ENCODE data around the gene SECISBP2L.

The SECISBP2L gene

DNA sequence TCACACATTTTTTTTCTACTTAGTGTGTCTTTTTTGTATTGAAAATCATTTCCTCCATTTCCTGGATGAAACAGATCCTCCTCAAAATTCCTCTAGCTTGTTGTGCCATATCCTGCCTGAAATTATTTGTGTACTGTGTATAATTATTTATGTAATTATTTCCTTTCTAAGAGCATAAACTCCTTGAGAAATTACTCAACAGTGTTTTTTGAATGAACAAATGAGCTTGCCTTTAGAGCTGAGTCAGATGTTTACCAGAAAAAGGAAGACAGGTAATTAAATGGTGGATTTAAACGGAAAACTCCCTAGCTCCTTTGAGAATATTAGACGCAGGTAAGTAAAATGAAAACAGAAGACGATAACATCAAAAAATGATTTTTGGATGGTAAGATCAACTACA is 13.2 kb upstream of the SECISBP2L start:
- no peak for DNase-seq

DNA sequence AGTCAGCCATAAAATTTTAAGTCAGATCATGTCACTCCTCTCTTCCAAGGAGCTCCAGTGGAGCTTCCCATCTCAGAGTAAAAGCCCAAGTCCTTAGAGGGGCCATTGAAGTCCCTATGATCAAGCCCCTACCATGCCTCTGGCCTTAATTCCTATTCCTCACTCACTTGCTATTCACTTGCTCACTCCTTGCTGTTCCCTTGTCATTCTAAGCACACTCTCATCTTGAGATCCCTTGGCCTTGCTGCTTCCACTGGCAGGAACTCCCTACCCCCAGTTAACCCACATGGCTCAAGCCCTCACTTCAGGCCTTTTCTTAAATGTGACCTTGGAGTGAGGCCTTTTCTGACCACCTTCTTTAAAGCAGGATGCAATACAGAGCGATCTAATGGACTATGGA is 12.3 kb upstream of the SECISBP2L start:
- no peak for DNase-seq

DNA sequence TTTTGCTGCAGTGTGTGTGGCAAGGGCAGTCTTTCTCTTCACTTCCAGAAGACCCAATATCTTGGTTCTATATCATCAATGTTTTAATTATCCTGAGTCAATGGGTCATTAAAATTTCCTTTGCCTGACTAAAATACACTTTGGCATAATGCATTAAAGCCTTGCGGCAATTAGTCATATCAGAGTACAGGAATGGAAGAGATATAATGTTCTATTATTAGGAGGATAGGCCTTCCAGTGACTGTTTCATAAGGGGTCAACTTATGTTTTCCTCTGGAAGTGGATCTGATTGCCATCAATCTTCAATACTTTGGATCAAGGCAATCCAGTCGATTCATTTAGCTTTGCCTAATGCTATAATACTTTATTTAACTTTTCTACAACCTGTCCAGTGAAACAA is 9.4 kb upstream of the SECISBP2L start:
- DNase-seq, result no peak

DNA sequence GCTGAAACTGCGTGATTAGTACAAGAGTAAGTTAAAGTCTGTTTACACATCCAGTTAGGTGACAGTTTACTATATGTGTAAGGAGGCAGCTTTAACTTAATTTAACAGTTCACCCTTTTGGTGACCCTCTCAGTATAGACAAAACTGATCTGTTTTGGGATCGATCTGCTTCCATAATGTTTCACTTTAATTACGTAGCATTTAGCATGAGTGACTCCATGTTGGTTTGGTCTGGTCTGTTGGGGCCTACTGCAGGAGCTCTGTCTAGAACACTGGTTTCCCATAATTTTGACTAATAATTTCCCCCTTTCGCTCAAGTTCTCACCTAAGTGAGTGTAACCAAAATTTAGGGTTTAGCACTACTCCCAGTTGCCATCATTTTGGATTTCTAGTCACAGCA is 6.4 kb upstream of the SECISBP2L start:
- no peak for DNase-seq

DNA sequence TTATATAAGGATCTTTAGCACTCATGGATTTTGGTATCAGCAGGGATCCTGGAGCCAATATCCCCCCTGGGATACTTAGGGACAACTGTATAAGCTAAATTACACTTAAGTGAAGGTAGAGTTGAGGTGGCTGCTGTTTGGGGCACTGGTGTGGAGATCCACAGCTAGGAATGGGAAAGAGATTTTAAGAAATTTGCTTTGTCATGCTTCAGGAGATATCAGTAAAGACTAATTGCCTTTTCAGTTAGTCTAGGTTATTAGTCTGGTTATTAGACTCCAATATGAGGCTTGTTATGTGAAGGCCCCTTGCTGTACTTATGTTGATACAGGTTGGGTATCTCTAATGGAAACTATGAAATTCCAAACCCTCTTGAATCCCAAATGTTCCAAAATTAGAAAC is 1.2 kb upstream of the SECISBP2L start:
- DNase-seq, result no peak

DNA sequence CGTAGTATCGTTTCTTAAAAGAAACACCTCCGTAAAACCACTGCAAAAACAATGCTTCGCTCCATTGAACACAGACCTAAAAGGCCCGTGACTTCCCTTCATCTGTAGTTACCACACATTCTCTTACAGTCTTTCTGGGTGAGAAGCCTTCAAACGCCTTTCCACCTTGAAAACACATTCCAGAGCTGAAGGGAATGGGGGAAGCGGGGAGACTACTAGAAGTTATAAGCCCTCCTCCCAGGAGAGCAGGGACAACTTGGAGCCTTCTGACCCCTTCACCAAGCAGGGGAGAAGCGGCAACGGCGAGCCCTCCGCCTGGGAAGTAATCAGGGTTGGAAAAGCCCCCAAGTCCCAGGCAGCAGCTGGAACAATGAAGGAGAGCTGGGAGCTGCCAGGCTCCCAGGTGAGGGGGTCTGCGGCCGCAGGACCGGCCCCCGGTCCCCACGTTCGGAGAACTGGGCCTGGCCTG is 461 bp downstream of the SECISBP2L start:
- peak in 1 of 2 donors; percentile 22 for DNase-seq

DNA sequence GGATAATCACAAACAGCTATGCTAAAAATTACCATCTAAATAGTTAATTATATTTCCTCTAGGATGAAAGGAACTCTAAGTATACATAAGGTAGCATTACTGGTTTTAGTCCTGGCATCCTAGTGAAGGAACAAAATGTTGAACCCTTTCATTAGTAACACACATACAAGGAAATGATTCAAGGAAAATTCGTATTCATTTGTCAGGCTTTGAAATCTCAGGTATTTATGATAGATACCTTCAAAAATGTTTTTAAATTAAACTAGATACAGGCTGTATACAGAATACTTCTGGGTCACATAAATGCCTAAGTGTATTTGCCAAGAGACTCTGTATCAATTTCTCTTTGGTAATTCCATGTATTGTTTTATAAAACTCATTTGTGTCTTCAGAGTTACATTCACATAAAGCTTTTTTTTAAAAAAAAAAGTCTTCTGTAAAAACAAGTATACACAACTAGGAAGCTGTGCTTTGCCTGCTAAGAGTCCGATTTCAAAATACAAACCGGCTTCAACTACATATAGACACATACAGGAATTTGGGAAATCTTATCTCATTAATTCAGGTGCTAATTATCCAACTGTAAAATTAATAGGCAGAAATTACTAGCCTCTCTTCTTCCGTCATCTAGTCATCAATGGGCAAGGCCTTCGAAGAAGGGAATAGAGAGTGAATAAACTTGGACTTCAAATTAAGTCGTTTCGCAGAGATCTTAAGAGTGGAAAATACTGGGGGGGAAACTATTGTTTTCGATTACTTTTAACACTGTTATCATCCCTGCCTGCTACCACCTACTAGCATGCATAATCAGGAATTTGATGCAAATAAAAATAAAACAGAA is 1.3 kb downstream of the SECISBP2L start:
- DNase-seq, result no peak

DNA sequence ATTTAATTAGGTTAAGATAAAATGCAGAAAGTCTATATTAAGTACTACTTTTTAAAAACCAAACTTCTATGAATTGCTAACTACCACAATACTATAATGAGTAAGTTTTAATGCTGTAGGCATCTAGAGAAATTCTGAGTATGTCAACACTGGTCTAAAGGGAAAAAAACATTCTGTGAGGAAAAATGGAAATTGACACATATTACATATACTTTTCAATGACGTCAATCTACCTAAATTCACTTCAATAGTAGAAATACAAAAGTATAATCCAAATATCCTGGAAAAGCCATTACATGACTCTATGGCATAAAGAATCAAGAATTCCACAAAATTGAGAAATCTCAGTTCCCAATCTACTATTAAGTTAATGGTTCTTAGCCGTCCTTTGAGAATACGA is 2.2 kb downstream of the SECISBP2L start:
- no peak for DNase-seq

DNA sequence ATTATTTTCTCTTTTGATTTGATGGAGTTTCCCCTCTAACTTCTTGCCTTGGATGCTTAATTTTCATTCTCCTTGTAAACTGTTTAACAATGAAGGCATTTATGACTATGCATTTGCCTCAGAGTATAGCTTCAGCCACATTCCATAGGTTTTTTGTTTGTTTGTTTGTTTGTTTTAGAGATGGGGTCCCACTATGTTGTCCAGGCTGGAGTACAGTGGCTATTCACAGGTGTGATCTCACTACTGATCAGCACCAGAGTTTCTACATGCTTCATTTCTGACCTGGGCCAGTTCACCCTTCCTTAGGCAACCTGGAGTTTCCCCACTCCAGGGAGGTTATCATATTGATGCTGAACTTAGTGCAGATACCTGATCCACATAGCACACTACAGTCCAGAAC is 4.1 kb downstream of the SECISBP2L start:
- no peak for DNase-seq

DNA sequence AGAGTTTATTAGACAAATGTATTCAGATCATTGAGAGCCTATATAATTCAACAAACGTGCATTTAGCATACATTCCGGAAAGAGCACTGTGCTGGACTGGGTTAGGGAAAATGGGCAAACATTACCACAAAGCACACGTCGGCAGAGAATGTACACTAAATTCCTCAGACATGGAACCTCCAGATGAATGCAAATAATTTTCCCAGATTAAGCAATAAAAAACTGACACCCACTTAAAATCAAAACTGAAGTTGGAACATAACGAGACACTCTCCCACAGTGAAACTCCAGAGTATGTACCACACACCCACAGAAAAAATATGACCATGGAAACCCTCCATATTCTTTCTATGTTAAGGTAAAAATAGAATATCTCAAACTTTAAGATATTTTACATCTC is 4.8 kb downstream of the SECISBP2L start:
- DNase-seq, result no peak

DNA sequence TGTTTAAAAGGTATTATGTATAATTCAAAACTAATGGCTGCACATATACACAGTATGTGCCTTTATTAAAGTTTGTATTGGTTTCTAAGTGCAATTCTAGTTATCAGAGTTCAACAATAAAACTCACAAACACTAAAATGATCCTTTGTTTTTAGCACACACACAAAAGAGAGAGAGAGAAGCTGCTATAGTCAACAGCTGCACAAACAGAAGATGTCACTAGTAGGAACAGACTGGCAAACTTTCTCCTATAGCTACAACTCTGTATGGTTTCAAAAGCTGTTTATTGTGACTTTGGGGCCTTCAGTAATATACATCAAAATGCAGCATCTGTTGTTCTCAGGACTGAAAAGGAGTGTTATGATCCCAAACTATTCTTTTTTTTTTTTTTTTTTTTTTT is 6.1 kb downstream of the SECISBP2L start:
- DNase-seq, result no peak

DNA sequence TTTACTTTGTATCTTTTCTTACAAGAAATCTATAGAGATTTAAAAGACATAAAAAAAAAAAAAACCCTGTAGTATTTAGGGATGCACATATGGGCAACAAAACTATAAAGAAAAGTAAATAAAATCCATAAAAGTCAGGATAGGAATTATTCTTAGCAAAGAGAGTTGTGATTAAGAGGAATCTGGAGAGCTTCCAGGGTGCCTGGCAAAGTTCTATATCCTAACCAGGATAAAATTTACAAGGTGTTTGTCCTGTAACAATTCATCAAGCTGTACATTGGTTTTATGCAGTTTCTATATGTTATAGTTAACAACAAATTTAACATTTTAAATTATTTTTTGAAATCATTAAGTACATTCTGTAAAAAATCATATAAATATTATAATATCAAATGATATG is 7.9 kb downstream of the SECISBP2L start:
- DNase-seq, result no peak

DNA sequence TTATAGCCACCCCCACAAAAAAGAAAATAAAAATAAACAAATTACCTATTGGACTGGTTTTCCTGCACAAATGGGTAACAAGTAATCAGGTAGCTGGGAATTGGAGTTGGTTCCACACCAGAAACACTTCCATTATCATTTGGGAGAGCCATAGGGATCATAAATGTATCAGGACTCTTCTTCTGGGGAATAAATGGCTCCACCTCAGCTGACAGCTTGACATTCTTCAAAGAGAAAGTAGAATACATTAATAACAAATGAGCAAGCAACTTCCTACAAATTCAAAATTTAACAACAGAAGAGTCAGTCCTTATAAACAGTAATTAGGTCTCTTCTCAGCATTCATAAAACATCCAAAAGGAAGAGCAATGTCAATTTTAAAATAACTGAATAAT is 8.7 kb downstream of the SECISBP2L start:
- DNase-seq, result no peak

DNA sequence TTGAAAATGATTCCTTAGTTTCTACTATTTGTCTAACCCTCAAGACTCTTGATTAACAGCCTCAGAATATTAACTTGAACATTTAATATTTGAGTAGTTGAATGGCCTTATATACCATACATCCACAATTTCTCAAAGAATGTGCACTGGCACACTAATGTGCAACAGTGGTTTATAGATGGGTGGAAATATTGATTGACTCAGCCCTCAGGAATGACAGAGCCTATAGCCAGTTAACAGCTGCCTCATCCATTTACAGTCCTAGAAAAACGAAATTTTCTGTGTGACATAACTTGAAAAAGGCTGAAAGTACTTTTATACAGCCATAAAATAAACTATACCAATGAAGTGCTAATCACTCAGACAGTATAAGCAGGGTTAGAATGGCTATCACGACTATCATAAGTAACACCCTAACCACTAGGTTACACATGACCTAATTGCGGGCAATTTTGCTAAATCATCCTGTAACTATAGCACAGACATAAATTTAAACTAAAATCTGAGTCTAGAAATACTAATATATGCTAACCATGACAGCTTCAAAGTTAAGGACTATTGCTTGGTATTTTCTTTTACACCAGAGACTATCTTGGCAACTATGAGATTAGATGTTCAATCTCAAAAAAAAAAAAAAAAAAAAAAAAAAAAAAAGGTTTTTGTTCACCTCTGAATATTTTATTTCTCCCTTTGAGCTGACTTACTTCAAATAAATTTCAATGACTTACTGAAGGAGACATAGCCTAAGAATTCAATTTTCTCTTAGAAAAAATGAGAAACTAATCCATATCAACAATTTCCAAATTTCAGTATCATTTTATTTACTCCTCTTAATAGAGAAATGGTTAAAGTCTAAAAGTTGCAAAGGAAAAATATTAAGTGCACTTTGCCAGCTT is 9.3 kb downstream of the SECISBP2L start:
- DNase-seq, result peak in 1 of 2 donors; percentile 25

DNA sequence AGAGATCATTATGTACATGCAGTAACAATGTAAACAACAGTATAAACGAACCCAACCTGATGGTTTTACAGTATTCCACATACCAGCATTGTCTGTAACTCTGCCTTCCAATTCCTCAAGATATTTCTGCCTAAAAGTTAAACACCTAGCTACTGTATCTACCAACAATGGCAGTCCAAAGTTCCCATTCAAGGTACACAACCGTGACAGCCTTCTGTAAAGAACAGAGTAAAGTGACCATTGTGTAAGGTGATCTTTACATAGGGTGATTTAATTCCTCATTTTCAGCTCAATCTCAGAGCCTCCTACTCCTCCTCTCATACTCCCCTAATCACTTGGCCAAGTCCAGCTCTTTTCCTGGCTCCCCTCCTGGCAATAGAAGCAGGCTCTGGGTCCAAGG is 10.4 kb downstream of the SECISBP2L start:
- DNase-seq, result no peak

DNA sequence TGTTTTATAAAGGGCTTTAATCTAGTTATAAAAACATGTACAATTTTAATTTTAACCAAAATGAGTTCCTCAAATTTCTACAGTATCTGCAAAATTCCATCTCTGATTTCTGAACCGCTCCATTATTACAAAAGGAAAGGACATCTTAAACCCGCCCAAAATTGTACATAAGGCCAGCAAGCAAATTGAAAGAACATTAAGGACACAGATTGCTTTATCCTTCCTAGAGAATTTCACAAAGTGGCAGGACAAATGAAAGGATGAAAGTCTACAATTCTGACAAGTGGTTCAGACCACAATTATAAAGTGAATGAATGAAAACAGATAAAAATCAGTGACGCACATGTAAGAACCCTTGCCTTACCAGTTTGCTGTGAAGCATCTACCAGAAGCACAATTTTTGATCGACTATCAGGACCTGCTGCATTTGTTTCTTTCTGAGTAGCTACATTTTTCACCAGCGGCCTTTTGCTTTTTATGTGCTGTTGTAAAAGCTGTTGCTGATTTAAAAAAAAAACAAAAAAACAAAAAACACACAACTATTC is 13.6 kb downstream of the SECISBP2L start:
- DNase-seq, result no peak

DNA sequence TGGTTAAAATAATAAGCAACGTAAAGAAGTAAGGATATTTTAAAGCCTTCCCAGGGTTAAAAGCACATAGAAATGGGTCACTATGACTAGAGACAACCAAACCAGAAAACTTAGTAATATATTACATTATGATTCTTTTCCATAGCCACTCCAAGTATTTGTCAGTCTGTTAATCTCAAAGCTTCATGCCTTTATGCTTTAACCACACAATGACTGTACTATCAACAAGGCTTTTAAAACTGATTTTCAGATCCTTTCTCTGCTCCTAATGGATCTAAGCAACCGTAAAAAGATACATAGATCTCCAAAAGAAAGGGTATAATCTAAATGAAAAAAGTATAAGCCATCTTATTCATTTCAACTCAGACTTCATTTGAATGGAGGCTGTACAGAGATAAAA is 14.4 kb downstream of the SECISBP2L start:
- no peak for DNase-seq

DNA sequence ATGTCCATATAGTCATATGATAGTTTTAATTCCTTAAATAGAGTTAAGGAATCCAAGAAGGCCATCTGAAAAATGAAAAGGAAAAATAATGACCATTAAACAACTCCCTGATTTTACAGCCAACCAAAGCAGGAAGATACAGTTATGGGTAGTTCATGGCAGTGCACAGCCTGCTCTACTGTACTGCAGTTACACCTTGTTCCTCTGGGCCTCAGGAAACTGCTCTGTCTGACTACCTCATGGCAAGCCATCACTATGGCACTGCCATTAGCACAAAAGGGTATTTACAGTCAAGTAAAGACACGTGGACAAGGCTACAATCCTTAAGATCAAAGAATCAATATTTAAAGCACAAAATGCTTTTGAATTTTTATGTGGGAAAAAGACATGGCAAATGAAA is 19.5 kb downstream of the SECISBP2L start:
- DNase-seq, result no peak

DNA sequence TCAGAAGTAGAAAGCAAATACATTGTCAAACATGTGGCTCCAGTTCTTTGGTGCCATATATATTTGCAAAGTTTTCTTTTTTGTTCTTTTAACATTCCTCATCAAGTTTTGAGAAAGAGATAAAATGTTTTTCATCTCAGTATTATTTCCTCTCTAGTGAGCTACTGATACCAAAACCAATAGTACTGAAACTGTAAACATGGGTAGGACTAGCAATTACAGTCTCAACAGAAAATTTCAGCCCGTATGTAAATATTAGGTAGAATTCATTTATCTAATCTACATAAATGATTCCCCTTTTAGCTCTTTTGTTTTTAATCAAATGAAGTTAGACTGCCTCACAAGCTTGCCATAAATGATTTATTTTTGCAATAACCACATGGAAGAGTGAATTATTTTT is 21.4 kb downstream of the SECISBP2L start:
- DNase-seq, result no peak

DNA sequence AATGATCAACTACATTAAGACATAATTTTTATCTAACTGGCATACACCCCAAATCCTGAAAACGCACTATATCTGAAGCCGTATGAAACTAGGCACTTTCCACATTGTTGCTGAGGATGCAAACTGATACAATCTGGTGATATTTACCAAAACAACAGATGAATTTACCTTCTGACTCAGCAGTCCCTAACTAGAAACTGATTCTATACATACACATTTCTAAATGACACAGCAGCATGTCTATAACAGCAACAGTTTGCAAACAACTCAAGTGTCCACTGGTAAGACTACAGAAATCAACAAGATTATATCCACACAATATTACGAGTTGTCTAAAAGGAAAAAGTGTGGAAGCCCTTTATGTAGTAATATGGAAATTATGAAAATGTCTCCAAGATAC is 22.9 kb downstream of the SECISBP2L start:
- DNase-seq, result no peak

DNA sequence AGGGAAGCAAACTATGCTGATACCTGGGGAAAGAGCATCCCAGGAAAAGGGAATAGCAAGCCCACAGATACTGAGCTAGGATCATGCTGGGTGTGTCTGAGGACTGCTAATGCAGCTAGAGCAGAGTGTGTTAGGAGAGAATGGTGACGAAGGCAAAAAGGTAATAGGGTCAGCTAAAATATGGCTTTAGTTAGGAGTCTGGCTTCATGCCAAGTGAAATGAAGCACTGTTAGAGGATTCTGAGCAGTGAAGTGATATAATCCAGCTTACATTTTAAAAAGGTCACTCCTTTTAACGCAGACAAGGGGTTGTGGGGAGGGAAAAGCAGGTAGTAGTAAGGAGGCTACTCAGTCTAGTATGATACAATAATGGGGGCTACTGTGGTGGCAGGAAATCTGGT is 30.4 kb downstream of the SECISBP2L start:
- no peak for DNase-seq

DNA sequence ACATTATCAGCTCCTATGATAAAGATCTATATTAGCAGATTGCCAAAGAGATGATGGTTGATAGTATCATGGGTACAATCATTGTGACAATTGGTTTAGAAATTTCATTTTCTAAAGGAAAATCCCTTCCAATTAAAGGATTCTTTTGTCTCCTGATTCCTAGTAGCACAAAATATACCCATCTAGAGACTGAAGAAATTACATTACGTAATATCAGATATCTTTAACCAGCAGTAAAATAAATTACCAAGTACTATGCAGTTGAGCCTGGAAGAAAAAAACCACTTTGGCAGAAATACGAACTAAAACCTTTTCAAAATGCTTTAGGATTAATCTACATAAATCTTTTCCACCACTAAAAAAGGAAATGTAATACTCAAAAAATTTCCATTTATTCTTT is 46.9 kb downstream of the SECISBP2L start:
- DNase-seq, result no peak

DNA sequence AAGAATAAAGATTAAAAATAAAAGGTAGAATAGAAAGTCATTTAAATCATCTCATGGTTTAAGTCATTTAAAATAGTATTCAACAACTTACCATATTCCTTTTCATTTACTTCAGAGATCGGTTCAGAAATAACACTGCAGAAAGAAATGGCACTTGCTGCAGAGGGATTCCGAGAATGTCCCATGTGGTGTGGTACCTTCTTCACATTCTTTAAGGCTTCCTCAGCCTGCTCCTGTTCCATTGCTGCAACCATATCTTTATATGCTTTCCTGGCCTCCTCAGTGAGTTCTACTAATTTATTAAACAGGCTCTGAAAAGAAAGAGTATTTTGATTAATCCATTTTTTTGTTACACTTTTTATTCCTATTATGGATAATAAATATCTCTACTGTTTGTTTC is 50.0 kb downstream of the SECISBP2L start:
- DNase-seq, result no peak

DNA sequence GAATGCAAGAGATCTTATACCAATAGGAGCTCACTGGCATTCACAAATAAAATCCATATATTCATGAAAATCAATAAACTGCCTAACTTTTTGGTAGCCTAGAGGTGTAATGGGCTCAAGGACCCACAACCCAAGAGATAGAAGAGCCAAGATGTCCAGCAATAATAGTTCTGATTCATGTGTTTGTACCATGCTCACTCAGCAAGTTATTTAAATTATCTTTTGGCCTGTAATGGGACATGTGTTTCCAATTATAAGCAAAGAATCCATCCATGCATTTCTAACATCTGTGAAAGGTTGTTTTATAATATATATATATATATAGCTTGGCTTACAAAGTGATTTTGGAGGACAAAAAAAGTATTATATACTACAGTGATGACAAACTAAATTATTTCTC is 52.9 kb downstream of the SECISBP2L start:
- no peak for DNase-seq
